Measurements from ENCODE around the gene SLCO3A1.
"Not testable (repeated sequence)": the region's sequence is repeated elsewhere in the genome, so short reads cannot be mapped to it uniquely, and the experiment has no call there.

SLCO3A1 gene

GRCh38 chr15:92170897-92171296 is 317.4 kb downstream of the SLCO3A1 start:
- DNase-seq = no peak

GRCh38 chr15:92178911-92179310 is 325.4 kb downstream of the SLCO3A1 start:
- DNase-seq = no peak

DNA sequence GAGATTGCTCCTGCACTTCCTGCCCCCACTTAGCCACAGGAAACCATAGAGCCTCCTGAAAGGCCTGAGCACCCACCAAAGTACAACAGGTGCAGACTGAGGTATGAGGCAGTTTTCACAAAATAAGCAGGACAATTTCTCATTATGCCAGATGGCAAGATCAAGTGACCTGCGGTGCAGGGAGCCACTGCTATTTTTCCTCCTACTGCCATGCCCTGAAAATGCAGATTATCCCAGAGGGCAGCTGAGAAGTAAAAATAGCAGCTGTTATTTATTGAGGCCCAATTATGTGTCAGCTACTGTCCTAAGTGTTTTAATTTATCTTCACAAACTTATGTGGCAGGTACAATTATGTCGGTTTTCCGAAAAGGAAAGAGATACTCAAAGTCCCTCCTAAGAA is 330.6 kb downstream of the SLCO3A1 start:
- no peak for DNase-seq

DNA sequence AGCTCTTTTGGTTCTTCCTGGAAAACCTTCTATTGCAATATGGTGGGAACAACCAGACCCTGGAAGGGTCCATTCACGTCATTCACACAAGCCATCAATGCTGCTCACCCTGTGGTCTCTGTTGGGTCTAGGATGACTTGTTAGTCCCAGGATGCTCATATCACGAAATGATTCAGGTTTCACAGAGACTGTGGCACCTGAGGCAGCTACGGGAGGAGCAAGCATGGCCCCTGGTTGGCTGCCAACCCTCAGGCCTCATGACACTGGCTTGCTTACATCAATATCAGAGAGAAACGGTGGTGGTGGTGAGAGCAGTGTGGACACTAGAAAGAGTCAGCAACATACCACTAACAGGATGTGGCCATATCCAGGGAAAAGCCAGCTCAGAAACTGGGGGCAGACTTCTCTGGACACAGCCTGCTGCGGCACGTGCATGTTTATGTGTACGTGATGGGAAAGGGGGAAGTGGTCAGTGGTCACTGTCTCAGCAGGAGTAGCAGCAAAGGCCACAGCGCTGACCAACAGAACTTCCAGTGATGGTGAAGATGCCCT is 331.2 kb downstream of the SLCO3A1 start:
- no peak for DNase-seq

- no peak for DNase-seq
Measured at GRCh38 chr15:92187975-92188374, 334.5 kb downstream of the SLCO3A1 start.

GRCh38 chr15:92189166-92189565 is 335.7 kb downstream of the SLCO3A1 start:
- no peak for DNase-seq

- no peak for DNase-seq
Measured at GRCh38 chr15:92195241-92195640, 341.7 kb downstream of the SLCO3A1 start.

DNA sequence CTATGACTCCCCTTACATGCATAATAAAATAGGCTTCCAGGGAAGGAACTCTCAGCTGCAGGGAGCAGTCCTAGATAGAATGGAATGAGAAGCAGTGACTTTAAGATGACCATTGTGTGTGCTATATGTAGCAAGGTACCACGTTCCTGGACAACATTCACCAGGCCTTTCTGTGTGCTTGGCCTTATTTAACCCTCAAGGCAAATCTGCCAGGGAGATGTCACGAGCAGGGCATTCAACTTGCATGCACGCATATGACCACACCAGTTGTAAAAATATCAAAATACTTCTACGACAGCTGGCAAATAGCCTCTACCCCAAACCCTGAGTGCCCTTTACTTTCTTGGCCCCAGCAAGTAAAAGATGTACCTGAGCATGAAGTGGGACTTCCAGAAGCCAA is 342.8 kb downstream of the SLCO3A1 start:
- no peak for DNase-seq

DNA sequence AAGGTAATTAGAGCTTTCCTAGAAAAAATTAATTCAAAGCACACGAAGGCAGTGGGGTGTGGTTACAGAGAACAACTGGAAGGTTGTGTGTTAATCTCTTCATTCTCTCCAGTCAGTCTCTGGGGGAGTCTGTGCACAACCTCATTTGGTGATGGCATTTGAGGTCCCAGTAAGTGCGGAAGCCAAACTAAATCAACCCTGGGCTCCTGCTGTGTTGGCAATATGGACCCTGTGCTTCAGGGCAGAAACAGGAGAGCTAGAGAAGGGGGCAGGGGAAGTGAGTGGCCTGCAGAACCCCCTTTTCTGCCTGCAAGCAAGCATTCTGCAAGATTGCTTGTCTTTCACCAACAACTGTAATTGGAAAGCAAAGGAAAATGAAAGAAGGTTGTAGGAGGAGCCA is 344.2 kb downstream of the SLCO3A1 start:
- no peak for DNase-seq

DNA sequence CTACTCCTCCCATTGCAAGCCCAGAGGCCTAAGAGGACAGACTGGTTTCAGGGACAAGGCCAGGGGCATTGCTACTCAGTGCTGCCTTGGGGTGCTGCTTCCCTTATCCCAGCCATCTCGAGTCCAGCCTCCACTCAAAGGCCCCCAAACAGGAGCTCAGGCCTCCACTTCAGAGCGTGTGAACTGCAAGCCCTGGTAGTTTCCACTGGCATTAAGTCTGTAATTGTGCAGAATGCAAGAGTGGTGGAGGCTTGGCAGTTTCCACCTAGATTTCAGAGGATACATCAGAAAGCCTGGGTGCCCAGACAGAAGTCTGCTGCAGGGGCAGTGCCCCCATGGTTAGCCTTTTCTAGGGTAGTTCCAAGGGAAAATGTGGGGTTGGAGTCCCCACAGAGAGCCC is 347.4 kb downstream of the SLCO3A1 start:
- no peak for DNase-seq

GRCh38 chr15:92205255-92205739 is 351.8 kb downstream of the SLCO3A1 start:
- no peak for DNase-seq

DNA sequence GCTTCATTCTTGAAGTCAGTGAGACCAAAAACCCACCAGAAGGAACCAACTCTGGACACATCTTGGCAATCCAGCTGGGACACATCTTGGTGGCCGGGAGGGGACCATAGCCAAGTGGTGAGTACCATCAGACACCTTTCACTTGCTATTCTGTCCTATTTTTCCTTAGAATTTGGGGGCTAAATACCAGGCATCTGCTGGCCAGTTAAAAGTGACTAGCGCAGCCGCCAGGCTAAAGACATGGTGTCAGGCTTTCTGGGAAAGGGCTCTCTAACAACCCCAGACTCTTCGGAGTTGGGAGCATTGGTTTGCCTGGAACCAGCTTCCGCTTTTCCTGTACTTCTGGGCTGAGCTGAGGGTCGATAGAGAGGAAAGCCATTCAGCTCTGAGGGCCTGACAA is 354.1 kb downstream of the SLCO3A1 start:
- not testable (repeated sequence) for DNase-seq

Measured in SIG-M5 (cell line).